ENCODE measurements around the gene TNFRSF13B. TPM values are rescaled to one million over a fixed set of nuclear protein-coding genes. Genes with fewer than 3 reads are reported as not detected.

TNFRSF13B gene
- total and polyA plus RNA-seq, 2 experiments from 2014 or later, result 0.24 TPM; not detected in 1

DNA sequence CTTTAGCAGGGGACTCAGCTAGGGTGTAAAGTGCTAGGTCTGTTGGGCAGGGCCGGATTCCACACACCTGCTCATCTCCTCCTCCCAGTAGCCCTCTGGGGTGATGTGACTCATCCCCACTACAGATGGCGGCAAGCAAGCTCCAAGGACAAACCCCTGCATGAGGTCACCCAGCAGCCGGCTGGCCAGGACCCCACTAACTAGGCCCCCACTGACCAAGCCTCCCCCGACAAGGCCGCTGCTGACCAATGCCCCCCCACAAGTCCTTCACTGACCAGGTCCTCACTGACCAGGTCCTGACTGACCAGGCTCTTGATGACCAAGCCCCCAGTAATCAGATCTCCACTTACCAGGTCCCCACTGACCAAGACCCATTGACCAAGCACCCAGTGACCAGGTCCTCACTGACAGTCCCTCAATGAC, 36.7 kb downstream of the TNFRSF13B start:
- Mint-ChIP-seq H3K4me3 (no peak overlapping the region), H3K27me3 (ENCODE audit: insufficient read depth, low read depth, poor library complexity) (peaks cover 17% of the 10 kb centered on the region), H3K36me3 (ENCODE audit: low read depth) (no peaks in the 10 kb centered on the region; the same call in 2 of the 3 replicates), H3K4me1 (peaks cover 14% of the 10 kb centered on the region), H3K9me3 (no peaks in the 10 kb centered on the region), H3K27ac (peak overlapping the region; percentile 66; the same call in 1 of the 2 replicates)
- Histone ChIP-seq H3K27me3 (ENCODE audit: insufficient read depth) (no peaks in the 10 kb centered on the region), H3K4me1 (ENCODE audit: insufficient read depth) (no peaks in the 10 kb centered on the region; the same call in 1 of the 2 replicates), H2AFZ (no peak overlapping the region), H3K27ac (ENCODE audit: low read depth) (no peak overlapping the region), H3K9me2 (ENCODE audit: insufficient read depth) (no peaks in the 10 kb centered on the region), H3K4me2 (no peak overlapping the region), H3K4me3 (no peak overlapping the region), H3F3A (replicated peaks; ENCODE audit: low read depth) (no peaks in the 10 kb centered on the region), H3K36me3 (ENCODE audit: insufficient read depth) (no peaks in the 10 kb centered on the region), H4K20me1 (replicated peaks; ENCODE audit: insufficient read depth) (no peaks in the 10 kb centered on the region), H3K79me2 (replicated peaks; ENCODE audit: insufficient read depth) (no peaks in the 10 kb centered on the region)
- TF ChIP-seq ZNF114 (CRISPR knock-in tag; IDR thresholded peaks at IDR 0.05), result no peak
- TF ChIP-seq EZH2phosphoT487 (IDR thresholded peaks at IDR 0.05; ENCODE audit: unreplicated experiment), result no peak
- TF ChIP-seq EZH2 (IDR thresholded peaks at IDR 0.05; ENCODE audit: low read depth, unreplicated experiment), result no peak
- TF ChIP-seq NANOG (IDR thresholded peaks at IDR 0.05; ENCODE audit: borderline replicate concordance), result no peak
- no peak for TF ChIP-seq JUNB (IDR thresholded peaks at IDR 0.05; ENCODE audit: unreplicated experiment)
- TF ChIP-seq, protein P1, sequence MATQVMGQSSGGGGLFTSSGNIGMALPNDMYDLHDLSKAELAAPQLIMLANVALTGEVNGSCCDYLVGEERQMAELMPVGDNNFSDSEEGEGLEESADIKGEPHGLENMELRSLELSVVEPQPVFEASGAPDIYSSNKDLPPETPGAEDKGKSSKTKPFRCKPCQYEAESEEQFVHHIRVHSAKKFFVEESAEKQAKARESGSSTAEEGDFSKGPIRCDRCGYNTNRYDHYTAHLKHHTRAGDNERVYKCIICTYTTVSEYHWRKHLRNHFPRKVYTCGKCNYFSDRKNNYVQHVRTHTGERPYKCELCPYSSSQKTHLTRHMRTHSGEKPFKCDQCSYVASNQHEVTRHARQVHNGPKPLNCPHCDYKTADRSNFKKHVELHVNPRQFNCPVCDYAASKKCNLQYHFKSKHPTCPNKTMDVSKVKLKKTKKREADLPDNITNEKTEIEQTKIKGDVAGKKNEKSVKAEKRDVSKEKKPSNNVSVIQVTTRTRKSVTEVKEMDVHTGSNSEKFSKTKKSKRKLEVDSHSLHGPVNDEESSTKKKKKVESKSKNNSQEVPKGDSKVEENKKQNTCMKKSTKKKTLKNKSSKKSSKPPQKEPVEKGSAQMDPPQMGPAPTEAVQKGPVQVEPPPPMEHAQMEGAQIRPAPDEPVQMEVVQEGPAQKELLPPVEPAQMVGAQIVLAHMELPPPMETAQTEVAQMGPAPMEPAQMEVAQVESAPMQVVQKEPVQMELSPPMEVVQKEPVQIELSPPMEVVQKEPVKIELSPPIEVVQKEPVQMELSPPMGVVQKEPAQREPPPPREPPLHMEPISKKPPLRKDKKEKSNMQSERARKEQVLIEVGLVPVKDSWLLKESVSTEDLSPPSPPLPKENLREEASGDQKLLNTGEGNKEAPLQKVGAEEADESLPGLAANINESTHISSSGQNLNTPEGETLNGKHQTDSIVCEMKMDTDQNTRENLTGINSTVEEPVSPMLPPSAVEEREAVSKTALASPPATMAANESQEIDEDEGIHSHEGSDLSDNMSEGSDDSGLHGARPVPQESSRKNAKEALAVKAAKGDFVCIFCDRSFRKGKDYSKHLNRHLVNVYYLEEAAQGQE (IDR thresholded peaks at IDR 0.05; ENCODE audit: unreplicated experiment), result no peak
- TF ChIP-seq POLR2AphosphoS5 (IDR thresholded peaks at IDR 0.05; ENCODE audit: low read depth), result no peak
- no peak for TF ChIP-seq STAT1 (IDR thresholded peaks at IDR 0.05; ENCODE audit: unreplicated experiment)
- no peak for TF ChIP-seq ZNF331 (CRISPR knock-in tag; IDR thresholded peaks at IDR 0.05; ENCODE audit: low read depth)
- TF ChIP-seq, protein P2, sequence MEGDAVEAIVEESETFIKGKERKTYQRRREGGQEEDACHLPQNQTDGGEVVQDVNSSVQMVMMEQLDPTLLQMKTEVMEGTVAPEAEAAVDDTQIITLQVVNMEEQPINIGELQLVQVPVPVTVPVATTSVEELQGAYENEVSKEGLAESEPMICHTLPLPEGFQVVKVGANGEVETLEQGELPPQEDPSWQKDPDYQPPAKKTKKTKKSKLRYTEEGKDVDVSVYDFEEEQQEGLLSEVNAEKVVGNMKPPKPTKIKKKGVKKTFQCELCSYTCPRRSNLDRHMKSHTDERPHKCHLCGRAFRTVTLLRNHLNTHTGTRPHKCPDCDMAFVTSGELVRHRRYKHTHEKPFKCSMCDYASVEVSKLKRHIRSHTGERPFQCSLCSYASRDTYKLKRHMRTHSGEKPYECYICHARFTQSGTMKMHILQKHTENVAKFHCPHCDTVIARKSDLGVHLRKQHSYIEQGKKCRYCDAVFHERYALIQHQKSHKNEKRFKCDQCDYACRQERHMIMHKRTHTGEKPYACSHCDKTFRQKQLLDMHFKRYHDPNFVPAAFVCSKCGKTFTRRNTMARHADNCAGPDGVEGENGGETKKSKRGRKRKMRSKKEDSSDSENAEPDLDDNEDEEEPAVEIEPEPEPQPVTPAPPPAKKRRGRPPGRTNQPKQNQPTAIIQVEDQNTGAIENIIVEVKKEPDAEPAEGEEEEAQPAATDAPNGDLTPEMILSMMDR (conservative IDR thresholded peaks at IDR 0.05; ENCODE audit: low read depth in 2 of 2), result no peak
- no peak for TF ChIP-seq CREB1 (CRISPR knock-in tag; IDR thresholded peaks at IDR 0.05; ENCODE audit: low read depth)
- TF ChIP-seq, protein P3, sequence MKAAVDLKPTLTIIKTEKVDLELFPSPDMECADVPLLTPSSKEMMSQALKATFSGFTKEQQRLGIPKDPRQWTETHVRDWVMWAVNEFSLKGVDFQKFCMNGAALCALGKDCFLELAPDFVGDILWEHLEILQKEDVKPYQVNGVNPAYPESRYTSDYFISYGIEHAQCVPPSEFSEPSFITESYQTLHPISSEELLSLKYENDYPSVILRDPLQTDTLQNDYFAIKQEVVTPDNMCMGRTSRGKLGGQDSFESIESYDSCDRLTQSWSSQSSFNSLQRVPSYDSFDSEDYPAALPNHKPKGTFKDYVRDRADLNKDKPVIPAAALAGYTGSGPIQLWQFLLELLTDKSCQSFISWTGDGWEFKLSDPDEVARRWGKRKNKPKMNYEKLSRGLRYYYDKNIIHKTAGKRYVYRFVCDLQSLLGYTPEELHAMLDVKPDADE (IDR thresholded peaks at IDR 0.05), result no peak
- TF ChIP-seq, protein P4, sequence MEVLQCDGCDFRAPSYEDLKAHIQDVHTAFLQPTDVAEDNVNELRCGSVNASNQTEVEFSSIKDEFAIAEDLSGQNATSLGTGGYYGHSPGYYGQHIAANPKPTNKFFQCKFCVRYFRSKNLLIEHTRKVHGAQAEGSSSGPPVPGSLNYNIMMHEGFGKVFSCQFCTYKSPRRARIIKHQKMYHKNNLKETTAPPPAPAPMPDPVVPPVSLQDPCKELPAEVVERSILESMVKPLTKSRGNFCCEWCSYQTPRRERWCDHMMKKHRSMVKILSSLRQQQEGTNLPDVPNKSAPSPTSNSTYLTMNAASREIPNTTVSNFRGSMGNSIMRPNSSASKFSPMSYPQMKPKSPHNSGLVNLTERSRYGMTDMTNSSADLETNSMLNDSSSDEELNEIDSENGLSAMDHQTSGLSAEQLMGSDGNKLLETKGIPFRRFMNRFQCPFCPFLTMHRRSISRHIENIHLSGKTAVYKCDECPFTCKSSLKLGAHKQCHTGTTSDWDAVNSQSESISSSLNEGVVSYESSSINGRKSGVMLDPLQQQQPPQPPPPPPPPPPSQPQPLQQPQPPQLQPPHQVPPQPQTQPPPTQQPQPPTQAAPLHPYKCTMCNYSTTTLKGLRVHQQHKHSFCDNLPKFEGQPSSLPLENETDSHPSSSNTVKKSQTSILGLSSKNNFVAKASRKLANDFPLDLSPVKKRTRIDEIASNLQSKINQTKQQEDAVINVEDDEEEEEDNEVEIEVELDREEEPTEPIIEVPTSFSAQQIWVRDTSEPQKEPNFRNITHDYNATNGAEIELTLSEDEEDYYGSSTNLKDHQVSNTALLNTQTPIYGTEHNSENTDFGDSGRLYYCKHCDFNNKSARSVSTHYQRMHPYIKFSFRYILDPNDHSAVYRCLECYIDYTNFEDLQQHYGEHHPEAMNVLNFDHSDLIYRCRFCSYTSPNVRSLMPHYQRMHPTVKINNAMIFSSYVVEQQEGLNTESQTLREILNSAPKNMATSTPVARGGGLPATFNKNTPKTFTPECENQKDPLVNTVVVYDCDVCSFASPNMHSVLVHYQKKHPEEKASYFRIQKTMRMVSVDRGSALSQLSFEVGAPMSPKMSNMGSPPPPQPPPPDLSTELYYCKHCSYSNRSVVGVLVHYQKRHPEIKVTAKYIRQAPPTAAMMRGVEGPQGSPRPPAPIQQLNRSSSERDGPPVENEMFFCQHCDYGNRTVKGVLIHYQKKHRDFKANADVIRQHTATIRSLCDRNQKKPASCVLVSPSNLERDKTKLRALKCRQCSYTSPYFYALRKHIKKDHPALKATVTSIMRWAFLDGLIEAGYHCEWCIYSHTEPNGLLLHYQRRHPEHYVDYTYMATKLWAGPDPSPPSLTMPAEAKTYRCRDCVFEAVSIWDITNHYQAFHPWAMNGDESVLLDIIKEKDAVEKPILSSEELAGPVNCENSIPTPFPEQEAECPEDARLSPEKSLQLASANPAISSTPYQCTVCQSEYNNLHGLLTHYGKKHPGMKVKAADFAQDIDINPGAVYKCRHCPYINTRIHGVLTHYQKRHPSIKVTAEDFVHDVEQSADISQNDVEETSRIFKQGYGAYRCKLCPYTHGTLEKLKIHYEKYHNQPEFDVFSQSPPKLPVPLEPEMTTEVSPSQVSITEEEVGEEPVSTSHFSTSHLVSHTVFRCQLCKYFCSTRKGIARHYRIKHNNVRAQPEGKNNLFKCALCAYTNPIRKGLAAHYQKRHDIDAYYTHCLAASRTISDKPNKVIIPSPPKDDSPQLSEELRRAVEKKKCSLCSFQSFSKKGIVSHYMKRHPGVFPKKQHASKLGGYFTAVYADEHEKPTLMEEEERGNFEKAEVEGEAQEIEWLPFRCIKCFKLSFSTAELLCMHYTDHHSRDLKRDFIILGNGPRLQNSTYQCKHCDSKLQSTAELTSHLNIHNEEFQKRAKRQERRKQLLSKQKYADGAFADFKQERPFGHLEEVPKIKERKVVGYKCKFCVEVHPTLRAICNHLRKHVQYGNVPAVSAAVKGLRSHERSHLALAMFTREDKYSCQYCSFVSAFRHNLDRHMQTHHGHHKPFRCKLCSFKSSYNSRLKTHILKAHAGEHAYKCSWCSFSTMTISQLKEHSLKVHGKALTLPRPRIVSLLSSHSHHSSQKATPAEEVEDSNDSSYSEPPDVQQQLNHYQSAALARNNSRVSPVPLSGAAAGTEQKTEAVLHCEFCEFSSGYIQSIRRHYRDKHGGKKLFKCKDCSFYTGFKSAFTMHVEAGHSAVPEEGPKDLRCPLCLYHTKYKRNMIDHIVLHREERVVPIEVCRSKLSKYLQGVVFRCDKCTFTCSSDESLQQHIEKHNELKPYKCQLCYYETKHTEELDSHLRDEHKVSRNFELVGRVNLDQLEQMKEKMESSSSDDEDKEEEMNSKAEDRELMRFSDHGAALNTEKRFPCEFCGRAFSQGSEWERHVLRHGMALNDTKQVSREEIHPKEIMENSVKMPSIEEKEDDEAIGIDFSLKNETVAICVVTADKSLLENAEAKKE (CRISPR knock-in tag; IDR thresholded peaks at IDR 0.05), result no peak
- DNase-seq (ENCODE audit: low spot score) (no peak), ATAC-seq (no peak)
